Measurements from ENCODE around the gene CDC6.

- TF ChIP-seq CTCF (IDR thresholded peaks at IDR 0.05): no peak
- TF ChIP-seq POLR2A (IDR thresholded peaks at IDR 0.05): no peak
Measured at GRCh38 chr17:40279402-40279801, 8.3 kb upstream of the CDC6 start.
